UCSD-AML1 (cell line): Measurements from ENCODE around the gene PUS10.
"Not testable (repeated sequence)": the region's sequence is repeated elsewhere in the genome, so short reads cannot be mapped to it uniquely, and the experiment has no call there.

Source experiments
- DNase-seq: peaks from one replicate; lab custom pipeline; 2025; ENCODE audit not compliant: unreplicated experiment; lab: John Stamatoyannopoulos, UW

The PUS10 gene

DNA sequence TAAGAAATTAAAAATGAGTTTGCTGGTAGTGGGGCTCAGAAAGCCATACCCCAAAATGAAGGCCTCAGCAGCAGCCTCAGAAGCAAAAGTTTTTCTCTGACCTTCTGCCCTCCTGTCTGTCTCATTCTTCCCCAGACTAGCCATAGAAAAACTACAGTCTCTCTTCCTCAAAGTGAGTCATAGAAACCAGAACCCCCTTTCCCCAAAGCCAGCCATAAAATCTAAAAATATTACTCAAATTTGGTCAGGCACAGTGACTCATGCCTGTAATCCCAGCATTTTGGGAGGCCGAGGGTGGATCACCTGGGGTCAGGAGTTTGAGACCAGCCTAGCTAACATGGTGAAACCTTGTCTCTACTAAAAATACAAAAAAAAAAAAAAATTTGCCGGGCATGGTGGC is 5.8 kb downstream of the PUS10 start:
- DNase-seq = not testable (repeated sequence)

DNA sequence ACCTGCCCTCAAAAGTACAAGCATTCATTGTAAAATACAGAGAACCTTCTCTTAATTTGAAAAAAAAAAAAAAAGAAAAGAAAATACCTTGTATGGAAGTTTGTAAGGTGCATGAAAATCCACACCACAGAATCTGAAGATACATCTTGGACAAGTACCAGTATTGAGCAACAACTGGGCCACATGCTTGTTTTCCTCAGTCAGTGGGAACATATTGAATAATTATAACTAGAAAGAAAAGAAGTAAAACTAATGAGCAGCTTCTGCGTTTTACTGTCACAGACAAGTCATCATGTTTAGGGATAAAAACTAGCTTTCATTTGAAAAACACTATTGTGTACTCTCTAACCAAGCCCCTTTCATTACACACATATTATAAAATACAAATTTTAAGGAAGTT is 6.4 kb downstream of the PUS10 start:
- no peak for DNase-seq

DNA sequence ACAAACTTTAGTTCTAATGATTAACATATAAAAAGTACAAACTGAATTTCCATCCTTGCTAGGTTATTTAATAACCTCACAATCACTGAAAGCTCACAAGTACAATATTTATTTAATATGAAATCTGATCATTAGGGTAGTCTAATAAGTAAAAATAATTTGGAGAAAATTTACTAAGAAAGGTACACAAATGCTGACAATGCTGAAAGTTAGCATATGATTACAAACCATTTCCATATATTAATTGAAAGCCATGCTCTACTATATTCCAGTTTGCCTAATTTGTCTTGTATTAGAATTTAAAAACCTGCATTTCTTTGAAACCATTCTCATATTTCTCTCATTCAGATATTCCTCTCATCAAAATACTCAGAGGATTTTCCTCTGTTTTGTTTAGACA is 8.7 kb downstream of the PUS10 start:
- no peak for DNase-seq

DNA sequence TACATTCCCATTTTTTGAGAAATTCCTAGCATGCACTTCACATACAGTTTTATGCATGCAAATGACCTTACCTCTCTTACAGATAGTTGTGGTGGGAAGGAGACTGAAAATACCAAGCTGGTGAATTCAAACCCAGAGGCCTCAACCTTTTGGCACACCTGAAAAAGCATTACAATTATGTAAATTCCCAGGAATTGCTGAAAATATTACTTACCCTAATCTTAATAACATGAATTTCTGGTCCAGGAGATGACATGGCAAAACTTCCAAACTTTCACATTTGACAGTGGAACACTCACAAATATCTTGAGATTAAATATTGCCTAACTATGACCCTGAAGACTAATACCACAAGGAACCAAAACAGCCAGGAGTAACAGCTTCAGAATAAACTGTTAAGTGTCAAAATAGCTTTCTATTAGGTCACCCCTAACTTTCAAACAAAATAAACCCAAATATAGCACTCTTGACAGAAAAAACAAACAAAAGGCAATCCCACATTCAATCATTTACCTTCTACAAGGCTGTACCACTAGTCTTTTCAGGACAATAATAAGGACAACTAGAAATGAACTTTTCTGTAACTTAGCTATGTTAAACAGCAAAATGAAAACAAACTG is 11.5 kb downstream of the PUS10 start:
- DNase-seq = no peak

DNA sequence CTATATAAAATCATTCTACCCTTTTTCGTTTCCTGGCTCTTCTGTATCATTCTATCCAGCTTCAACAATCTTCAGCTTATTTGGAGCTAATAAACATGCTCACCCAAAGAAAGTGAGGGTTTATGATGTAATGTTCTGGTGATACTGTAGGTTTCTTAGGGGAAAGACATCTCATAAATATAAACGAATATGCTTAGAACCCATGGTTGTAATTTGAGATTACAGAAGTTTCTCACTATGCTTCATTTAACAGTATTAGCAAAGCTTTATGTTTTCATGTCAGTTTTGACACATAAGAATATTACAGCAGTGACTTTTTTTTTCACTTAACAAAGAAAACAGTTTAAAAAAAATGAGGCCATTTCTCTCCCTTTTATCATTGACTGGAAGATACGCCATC is 12.3 kb downstream of the PUS10 start:
- DNase-seq = no peak

DNA sequence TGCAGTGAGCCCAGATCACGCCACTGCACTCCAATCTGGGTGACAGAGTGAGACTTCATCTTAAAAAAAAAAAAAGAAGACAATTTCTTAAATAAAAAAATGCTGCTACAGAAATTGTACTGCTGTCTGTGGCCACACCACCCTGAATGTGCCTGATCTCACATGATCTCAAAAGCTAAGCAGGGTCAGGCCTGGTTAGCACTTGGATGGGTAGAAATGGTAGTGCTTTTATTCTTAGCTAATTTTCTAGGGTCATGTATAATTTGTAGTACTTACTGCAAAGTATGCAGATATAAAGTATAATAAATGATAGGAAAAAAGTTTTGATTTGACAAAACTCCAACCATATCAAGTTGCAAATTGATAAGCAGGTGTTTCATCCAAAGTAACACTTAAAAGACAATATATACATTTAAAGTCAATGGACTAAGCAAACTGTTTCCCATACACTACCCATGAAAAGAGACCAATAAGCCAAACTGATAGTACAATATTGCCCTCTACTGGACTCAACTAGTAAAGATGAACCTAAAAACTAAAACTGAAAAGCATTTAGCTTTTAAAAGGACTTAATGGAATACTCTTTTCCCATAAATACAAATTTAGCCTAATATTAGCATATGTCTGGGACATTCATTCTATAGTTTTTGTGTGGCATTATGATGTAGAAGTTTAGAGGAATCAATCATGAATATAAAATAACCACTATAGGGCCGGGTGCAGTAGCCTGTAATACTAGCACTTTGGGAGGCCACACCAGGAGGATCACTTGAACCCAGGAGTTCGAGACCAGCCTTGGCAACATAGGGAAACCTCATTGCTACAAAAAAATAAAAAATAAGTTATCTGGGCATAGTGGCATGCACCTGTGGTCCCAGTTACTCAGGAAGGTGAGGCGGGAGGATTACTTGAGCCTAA is 19.2 kb downstream of the PUS10 start:
- DNase-seq = no peak

DNA sequence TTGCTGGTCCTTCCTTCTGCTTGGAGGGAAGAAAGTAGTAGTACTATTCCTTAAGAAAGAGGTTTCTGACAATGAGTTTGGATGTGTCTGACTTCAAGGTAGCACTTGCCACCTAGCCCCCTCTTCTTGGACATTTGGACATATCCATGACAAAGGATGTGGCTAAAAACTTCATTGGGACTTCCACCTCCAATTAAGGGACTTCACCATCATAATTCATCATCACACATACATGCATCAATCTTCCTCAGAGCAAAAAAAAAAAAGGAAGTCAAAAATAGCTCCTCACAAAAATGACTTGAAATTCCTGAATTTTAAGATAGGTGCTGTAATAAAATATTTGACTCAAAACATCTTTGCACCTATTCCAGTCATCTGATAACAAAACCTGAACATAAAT is 23.9 kb downstream of the PUS10 start:
- DNase-seq = no peak

DNA sequence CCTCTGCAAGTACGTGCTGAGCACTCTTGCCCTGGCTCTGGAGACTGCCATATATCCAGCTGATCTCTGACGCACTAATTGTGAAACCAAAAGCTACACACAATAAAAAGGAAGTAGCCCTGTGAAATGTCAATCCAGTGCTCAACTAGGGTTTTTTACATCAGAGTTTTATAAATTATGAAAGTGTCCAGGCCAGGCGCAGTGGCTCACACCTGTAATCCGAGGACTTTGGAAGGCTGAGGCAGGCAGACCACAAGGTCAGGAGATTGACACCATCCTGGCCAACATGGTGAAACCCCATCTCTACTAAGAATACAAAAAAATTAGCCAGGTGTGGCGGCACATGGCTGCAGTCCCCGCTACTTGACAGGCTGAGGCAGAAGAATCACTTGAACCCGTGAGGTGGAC is 25.1 kb downstream of the PUS10 start:
- DNase-seq = no peak

DNA sequence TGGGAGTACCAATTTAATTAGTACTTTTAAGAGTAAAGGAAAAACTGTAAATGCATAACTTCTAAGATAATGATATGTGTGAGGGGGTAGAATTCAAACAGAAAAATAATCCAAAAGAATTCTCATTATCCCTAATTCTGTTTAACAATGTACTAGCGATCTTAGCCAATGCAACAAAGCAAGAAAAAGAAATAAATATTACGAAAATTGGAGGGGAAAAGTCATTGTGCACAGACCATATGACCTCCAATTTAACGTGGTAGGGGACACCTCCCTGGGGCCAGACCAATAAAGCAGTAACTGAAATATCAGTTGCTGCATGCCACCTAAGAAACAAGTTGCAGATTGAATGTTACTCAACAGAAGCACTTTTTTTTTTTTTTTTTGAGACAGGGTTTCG is 26.4 kb downstream of the PUS10 start:
- DNase-seq = no peak

DNA sequence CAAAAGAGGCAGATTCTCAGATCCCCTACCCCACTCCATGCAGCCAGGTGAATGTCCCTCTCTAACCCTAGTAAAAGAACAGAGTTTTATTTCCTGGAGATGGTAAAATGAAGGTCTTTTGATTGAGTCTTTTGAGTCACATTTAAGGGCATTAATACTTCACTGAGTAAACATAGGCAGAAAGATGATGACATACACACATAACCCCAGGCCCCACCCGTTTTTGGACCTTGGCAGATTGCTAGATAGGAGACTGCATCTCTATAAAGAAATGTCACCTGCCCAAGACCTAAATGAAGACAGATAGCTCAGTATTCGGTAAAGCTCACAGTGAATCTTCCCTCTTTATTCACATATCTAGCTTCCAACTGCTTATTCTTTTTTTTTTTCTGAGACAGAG is 28.8 kb downstream of the PUS10 start:
- DNase-seq = no peak

DNA sequence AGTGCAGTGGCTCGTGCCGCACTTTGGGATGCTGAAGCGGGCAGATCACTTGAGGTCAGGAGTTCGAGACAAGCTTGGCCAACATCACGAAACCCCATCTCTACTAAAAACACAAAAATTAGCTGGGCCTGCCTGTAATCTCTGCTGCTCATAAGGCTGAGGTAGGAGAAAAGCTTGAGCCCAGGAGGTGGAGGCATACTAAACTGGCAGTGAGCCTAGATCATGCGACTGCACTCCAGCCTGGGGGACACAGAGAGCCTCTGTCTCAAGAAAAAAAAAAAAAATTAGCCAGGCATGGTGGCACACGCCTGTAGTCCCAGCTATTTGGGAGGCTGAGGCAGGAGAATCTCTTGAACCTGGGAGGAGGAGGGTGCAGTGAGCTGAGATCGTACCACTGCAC is 30.4 kb downstream of the PUS10 start:
- not testable (repeated sequence) for DNase-seq

DNA sequence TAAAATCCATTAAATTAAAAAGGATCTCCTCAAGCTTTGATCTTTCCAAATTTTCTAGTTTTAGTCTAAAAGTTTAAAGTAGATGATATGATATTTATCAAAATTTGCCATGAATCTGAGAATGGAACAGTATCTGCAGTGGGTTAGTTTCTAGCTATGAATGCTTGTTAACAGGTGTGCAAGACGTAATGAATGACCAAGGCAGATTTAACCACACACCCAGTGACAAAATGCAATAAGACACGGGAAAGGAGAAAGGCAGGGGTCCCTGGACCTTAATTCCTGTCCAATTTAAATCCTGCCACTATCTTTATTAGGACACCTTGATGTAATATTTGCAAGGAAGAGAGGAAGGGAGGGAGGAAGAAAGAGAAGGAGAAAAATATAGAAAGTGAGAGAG is 31.0 kb downstream of the PUS10 start:
- no peak for DNase-seq

DNA sequence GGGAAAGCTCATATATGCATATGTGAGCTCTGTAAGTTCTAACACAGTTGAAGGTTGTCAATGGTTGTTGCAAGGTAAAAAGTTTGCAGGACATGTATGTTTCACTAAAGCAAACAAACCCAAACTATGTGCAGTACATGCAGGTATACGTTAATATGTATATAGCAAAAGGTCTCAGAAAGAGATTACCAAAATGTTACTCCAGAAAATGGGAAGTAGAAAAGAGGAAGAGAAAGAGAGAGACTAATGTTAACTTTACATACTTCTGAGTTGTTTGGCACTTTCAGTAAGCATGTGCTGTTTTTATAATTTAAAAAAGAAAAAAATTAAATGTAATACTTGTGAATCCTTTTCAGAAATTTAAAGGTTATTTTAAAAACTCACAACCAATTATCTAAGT is 33.3 kb downstream of the PUS10 start:
- no peak for DNase-seq

DNA sequence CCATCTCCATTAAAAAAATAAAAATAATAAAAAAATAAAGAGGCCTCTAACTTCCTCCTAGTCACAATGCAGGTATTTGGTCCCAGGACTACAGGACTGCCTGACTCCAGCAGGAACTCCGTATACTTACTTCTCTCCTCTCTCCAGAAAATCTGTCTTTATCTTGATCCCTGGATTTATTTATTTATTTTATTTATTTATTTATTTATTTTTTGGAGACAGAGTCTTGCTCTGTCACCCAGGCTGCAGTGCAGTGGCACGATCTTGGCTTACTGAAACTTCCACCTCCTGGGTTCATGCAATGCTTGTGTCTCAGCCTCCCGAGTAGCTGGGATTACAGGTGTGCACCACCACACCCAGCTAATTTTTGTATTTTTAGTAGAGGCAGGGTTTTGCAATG is 36.0 kb downstream of the PUS10 start:
- DNase-seq = not testable (repeated sequence)

DNA sequence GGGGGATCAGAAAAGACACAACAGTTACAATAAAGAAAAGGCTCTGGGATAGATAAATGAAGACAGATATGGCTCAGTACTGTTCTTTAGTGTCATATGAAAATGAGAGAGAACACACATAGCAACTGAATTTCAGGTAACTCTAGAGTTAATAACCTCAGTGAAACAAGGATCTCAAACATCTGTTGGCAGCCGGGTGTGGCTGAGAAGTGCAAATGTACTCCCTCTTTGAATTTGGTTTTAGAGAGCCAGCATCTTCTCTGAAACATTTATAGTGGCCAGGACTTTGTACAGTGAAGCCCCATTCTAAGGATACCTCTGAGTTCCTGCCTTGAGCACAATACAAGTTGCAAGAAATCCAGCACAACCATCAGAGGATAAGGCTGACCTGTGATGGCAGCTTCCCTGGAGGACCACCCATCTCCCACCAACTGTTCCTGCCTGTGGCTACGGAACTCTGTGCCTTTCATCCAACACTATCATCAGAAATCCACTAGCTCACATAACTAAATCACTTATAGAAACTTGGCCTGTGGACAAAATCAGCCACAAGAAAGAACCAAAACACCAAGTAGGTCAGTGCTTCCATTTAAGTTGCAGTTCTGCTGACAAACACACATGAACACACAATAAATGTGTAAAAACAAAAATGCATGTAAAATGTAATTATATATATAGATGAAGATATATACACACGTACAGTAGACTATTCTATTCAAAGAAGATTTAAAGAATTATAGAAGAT is 37.8 kb downstream of the PUS10 start:
- DNase-seq = no peak

DNA sequence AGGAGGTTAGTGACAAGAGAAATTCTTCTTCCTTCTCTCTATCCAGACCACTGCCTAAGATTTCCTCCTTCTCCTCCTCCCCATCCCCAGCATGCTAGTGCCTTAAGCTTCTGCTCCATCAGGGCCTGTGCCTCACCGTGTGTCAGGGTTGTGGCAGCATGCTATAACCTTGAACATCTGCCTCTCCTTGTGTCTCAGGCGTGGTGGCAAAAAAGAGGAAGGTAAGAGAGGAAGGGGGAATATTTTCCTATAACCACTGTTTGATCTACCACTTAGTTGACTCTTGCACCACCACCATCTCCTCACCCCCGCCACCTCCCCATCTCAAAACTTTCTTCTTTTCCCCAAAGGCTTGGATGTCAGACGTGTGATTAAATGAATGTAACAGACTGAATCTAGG is 38.8 kb downstream of the PUS10 start:
- no peak for DNase-seq

DNA sequence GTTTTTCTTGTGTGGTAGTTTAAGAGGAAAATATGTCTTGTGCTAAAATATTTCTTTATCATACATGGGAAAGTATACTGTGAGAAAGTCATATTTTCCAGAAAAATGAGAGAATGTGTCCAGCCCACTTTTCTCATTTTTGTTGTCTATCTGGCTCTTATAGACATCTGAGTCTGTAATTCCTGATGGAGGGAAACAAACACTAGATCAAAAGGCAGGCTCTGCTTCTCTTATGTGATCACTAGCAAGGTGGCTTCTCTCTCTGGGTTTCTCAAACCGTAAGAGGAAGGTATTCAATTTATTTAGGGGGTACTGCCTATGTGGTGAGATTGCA is 40.5 kb downstream of the PUS10 start:
- DNase-seq = no peak

DNA sequence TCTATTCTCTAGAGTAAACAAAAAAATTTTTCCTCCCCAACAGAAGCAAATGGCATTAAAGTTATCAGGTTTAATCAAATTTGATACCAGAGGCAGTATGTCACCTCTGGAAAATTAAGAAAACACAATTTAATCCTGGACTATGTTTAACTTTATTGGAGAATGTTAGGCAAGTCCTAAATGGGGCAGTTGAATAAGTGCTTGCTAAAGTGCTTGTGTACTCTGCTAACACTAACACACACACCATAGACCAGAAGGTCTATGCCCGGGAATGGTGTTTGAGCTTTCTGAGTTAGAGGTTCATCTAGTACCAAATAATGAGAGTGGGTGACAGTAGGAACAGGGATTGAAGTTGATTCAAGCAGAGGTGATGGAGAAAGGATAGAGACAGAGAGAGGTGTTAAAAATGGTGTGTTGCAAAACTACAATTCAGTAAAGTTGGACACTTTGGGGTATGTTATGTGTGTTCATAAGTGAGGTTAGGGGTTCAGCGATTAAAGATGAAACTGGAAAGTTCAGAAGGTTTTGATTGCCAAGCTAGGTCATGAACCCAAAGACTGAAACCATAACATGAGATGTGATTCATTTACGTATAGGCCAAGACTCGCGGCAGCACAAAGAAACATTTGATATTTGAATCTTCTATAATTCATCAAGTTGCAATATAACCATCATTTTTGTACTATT is 41.0 kb downstream of the PUS10 start:
- no peak for DNase-seq

DNA sequence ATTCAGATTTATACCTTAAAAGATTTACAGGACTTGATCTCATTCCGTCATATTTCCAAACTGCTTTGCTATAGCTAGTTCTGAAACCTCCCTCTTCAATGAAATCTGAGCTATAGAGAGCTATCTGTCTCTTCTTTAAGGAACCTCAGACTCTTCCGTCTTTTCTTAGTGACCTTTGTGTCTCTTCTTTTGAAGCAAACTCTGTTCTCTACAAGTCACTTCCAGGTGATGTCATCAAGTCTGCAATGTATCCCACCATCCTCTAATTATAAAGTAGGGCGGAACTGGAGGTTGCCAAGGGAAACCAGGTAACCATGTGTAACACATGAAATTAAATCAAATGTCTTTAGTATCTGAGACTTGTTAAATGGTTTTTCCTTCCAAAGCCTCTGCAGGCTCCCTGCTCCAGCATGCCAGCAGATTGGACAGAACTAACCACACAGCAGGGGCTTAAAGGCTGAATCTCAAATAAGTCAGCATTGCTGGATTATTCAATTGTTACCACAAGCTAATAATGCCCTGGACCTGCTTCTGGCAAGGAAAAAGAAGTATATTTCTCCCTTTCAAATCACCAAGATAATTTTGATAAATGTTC is 41.7 kb downstream of the PUS10 start:
- DNase-seq = no peak

DNA sequence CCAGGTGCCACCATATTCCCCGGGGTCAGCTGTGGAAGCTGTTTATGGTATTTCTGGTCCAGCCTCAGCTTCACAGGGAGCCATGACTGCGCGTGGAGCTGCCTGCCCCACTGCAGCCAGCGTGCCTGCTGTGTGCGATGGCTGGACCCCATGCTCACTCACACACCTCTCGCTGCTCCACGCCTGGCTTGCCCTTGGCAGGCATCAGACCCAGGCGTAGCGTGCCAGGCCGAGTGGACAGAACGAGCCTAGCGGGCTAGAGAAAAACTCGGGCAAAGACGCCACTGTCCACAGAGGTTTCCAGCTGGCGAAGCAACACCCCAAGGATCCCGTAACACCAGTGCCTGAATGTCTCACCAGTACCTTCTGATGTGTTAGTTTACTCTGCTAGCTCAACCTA is 43.4 kb downstream of the PUS10 start:
- DNase-seq = no peak

DNA sequence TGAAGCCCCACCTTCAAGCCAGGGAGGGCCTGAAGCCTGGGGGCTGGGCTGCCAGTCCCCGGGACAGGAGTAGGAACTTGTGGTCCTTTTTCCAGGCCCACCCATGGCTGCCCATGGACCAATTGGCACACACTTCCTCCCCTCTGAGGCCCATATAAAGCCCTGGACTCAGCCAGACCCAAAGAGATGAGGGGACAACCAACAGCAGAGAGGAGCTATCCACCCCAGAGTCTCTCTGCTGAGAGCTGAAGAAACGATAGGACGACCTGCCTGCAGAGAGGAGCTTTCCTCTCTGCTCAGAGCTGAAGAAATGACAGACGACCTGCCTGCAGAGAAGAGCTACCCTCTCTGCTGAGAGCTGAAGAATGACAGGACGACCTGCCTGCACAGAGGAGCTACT is 44.4 kb downstream of the PUS10 start:
- DNase-seq = no peak
